HEK293T (cell line): ENCODE data around the gene SUGCT.

Source experiments
- CTCF ChIA-PET: fragments of 350-600 bp; formaldehyde crosslinking; extraction: SDS; loops from one replicate; lab custom pipeline; 2021; ENCODE audit warnings: antibody characterized with exemption, inconsistent platforms; lab: Yijun Ruan, JAX
- POLR2A ChIA-PET: fragments of 350-600 bp; formaldehyde crosslinking; extraction: SDS; loops from one replicate; lab custom pipeline; 2020; ENCODE audit warnings: antibody characterized with exemption, inconsistent platforms; lab: Yijun Ruan, JAX
- DNase-seq: peaks from one replicate; pipeline ENCODE4 v3.0.0; 2012; ENCODE audit warnings: mixed read lengths; ENCODE audit errors: extremely low spot score
- ARNT ChIP-seq: fragments of 450-650 bp; IDR thresholded peaks from 2 replicates; pipeline ENCODE4 v1.6.1; 2017; ENCODE audit warnings: mild to moderate bottlenecking
- BHLHE40 ChIP-seq: fragments of 450-650 bp; IDR thresholded peaks from 2 replicates; pipeline ENCODE4 v1.6.1; 2016; ENCODE audit warnings: mild to moderate bottlenecking, moderate library complexity, borderline replicate concordance
- CTBP1 ChIP-seq: fragments of 450-650 bp; IDR thresholded peaks from 2 replicates; pipeline ENCODE4 v1.6.1; 2016; ENCODE audit warnings: borderline replicate concordance
- ELF4 ChIP-seq: fragments of 450-650 bp; IDR thresholded peaks from 2 replicates; pipeline ENCODE4 v1.6.1; 2017; ENCODE audit warnings: antibody characterized with exemption
- FOXA1 ChIP-seq: fragments of 450-650 bp; IDR thresholded peaks from 2 replicates; pipeline ENCODE4 v1.6.1; 2016; ENCODE audit warnings: mild to moderate bottlenecking
- FOXK2 ChIP-seq: fragments of 450-650 bp; IDR thresholded peaks from 2 replicates; pipeline ENCODE4 v1.6.1; 2016; ENCODE audit warnings: mild to moderate bottlenecking
- FOXM1 ChIP-seq: fragments of 450-650 bp; IDR thresholded peaks from 2 replicates; pipeline ENCODE4 v1.6.1; 2017; ENCODE audit warnings: mild to moderate bottlenecking, borderline replicate concordance
- HDGF ChIP-seq: fragments of 450-650 bp; IDR thresholded peaks from 2 replicates; pipeline ENCODE4 v1.6.1; 2017; ENCODE audit warnings: antibody characterized with exemption, borderline replicate concordance
- L3MBTL2 ChIP-seq: fragments of 450-650 bp; conservative IDR thresholded peaks from 2 replicates; pipeline ENCODE4 v1.6.1; 2016; ENCODE audit warnings: mild to moderate bottlenecking
- LEF1 ChIP-seq: fragments of 450-650 bp; IDR thresholded peaks from 2 replicates; pipeline ENCODE4 v1.6.1; 2017; ENCODE audit warnings: mild to moderate bottlenecking, borderline replicate concordance
- NFRKB ChIP-seq: fragments of 450-650 bp; IDR thresholded peaks from 2 replicates; pipeline ENCODE4 v1.6.1; 2016; ENCODE audit warnings: mild to moderate bottlenecking, moderate library complexity
- SP1 ChIP-seq: fragments of 450-650 bp; IDR thresholded peaks from 2 replicates; pipeline ENCODE4 v1.6.1; 2017
- SUZ12 ChIP-seq: fragments of 450-650 bp; IDR thresholded peaks from 2 replicates; pipeline ENCODE4 v1.6.1; 2016; ENCODE audit warnings: mild to moderate bottlenecking
- TARDBP ChIP-seq: fragments of 450-650 bp; IDR thresholded peaks from 2 replicates; pipeline ENCODE4 v1.6.1; 2016
- ZNF384 ChIP-seq: fragments of 450-650 bp; IDR thresholded peaks from 2 replicates; pipeline ENCODE4 v1.6.1; 2016
- TF ChIP-seq, protein P1 (sequence below): fragments of 450-650 bp; IDR thresholded peaks from 2 replicates; pipeline ENCODE4 v1.6.1; 2016

The SUGCT gene

DNA sequence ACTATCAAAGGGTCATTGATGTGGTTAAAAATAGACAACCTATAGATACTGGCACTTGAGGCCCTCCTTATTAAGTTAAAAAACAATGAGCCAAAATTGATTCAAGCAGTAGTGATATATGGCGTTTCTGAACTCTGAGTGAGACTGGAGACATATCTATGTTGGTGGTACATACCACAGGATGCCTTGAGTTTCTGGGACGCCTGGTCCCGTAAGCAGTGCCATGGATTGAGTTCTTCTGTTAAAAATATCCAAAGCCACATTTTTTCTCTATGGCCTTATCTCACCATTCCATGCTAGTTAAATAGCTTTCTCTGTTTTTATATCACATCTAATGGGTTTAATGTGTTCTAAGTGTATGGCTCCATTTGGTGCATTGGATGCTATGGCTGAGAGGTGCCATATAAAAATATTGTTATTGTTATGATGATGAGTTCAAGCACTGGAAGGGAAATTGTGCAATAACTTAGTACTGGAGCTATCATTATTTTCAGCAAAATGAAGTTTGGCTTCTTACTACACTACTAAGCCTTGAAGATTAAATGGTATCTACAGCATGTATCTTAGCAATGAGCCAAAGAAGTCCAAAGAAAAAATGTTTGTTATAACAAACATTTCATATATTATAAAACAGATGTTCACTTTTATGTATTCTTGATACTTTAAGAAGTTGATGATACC is 713.9 kb downstream of the SUGCT start:
- TF ChIP-seq SUZ12 (no peak), L3MBTL2 (no peak), FOXA1 (no peak), NFRKB (no peak), HDGF (no peak), LEF1 (no peak), ARNT (no peak), SP1 (no peak), CTBP1 (no peak)
- TF ChIP-seq, protein P1, sequence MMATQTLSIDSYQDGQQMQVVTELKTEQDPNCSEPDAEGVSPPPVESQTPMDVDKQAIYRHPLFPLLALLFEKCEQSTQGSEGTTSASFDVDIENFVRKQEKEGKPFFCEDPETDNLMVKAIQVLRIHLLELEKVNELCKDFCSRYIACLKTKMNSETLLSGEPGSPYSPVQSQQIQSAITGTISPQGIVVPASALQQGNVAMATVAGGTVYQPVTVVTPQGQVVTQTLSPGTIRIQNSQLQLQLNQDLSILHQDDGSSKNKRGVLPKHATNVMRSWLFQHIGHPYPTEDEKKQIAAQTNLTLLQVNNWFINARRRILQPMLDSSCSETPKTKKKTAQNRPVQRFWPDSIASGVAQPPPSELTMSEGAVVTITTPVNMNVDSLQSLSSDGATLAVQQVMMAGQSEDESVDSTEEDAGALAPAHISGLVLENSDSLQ, result no peak
- ChIA-PET POLR2A (no interaction called here), CTCF (no interaction called here)

DNA sequence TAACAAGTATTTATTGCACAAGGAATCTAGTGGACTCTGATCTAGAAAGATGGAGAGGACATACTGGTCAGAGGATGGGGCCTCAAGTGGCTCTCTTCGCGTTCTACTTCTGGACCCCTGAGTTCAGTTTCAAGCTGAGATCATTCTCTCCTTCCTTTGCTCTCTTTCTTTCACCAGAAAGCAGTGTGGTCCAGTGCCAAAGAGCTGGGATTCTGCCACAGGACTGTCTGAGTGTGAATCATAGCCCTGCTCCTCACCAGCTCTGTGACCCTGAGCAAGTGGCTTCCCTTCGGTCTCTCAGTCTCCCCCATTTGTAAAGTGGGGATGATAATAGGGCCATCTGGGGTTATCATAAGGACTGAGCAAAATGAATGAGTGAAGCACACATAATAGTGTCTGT is 715.2 kb downstream of the SUGCT start:
- ChIA-PET CTCF (no interaction called here), POLR2A (no interaction called here)
- TF ChIP-seq FOXA1 (no peak), SP1 (no peak), NFRKB (no peak), CTBP1 (no peak), ZNF384 (no peak), SUZ12 (no peak), L3MBTL2 (no peak), HDGF (no peak), ARNT (no peak), FOXK2 (no peak), TARDBP (no peak)
- TF ChIP-seq, protein P1, result no peak
- DNase-seq, result no peak

More for the DNA sequence above, 713.9 kb downstream of the SUGCT start:
- DNase-seq, result no peak

DNA sequence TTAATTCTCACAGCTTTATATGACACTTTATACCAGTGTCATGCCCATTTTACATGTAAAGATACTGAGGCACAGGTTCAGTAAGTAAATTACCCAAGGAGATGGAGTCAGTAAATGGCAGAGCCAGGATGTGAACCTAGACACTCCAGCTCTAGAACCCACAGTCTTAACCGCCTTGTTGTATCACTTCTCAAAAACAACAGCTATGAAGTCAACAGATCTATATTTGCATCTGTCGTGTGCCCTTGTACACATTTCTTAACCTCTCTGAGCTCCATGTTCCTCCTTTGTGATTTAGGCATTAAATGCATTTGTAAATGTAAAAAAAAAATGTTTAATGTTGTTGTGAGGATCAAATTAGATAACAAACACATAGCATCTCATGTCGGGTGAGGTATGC is 716.2 kb downstream of the SUGCT start:
- no peak for DNase-seq
- ChIA-PET POLR2A (interaction anchor here (0.6 kb wide), 1 partner anchor 16 kb away, joined by 3 read pairs; no protein-coding TSS in a partner anchor), CTCF (interaction anchor here (0.6 kb wide), 1 partner anchor 154 kb away, joined by 5 read pairs; no protein-coding TSS in a partner anchor)
- TF ChIP-seq FOXA1, result no peak
- no peak for TF ChIP-seq ARNT
- TF ChIP-seq SUZ12, result no peak
- TF ChIP-seq FOXK2, result no peak
- no peak for TF ChIP-seq SP1
- no peak for TF ChIP-seq BHLHE40
- TF ChIP-seq, protein P1, result no peak
- no peak for TF ChIP-seq CTBP1
- no peak for TF ChIP-seq FOXM1
- TF ChIP-seq TARDBP, result no peak
- TF ChIP-seq ZNF384, result no peak
- no peak for TF ChIP-seq ELF4
- no peak for TF ChIP-seq NFRKB

DNA sequence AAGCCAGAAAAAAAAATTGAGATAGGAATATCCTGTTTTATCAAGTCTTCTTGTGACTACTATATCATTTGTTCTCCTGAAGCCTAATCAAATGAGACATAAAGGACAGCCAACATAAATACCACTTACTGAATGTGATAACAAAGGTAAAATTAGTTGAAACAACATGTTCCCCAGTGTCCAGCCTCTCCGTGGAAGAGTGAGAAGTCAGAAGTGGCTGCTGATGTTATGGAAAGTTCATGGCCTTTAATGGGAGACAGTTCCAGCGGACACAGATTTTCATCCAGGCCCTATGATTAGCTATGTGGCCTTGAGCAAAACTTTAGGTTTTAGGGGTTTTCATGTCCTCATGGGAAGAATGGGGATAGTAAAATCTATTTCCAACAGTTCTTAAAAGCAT is 724.3 kb downstream of the SUGCT start:
- POLR2A ChIA-PET, result no interaction called here
- CTCF ChIA-PET, result no interaction called here

DNA sequence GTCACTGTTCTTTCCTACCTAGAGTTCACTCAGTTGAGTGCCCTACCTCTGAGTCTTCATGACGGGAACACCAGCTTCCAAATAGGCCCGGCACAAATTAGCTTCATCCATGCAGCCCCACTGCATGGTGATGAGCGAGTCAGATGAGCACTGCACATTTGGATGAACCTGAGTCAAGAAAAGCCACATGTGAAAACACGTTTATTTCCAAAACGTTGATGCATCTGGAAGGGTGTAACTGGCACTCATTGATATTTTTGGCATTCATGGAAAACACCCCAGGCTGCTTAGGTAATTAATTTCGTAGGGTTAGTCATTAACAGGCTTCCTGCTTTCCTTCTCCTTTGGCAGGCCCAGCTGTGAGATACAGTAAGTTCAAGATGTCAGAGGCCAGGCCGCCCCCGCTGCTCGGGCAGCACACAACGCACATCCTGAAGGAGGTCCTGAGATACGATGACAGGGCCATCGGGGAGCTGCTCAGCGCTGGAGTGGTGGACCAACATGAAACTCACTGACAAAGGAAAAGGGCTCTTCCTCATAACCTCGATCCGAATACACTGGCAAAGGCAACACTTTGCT is 725.2 kb downstream of the SUGCT start:
- TF ChIP-seq LEF1 (no peak), BHLHE40 (no peak), FOXM1 (no peak), L3MBTL2 (no peak), SUZ12 (no peak), ZNF384 (no peak), FOXK2 (no peak)
- TF ChIP-seq, protein P1, result no peak
- POLR2A ChIA-PET, result no interaction called here
- DNase-seq, result no peak
- CTCF ChIA-PET, result no interaction called here

More for the DNA sequence above, 724.3 kb downstream of the SUGCT start:
- DNase-seq, result no peak
- TF ChIP-seq, protein P1, result no peak
- TF ChIP-seq ELF4 (no peak), BHLHE40 (no peak), FOXA1 (no peak), ARNT (no peak), SUZ12 (no peak), NFRKB (no peak), FOXK2 (no peak)
